ENCODE data around the gene TICRR.

The TICRR gene

GRCh38 chr15:89672221-89673164, 97.2 kb downstream of the TICRR start:
- POLR2A ChIA-PET = no interaction called here

GRCh38 chr15:89673165-89673512, 97.9 kb downstream of the TICRR start:
- ChIA-PET POLR2A (no interaction called here), CTCF (interaction anchor here (1.1 to 2.7 kb wide), 4 partner anchors 10 to 67 kb away, joined by 4 to 20 read pairs (median 6); no protein-coding TSS in a partner anchor)
- DNase-seq (ENCODE audit: extremely low spot score) = peak; percentile 61
- TF ChIP-seq, protein P1, sequence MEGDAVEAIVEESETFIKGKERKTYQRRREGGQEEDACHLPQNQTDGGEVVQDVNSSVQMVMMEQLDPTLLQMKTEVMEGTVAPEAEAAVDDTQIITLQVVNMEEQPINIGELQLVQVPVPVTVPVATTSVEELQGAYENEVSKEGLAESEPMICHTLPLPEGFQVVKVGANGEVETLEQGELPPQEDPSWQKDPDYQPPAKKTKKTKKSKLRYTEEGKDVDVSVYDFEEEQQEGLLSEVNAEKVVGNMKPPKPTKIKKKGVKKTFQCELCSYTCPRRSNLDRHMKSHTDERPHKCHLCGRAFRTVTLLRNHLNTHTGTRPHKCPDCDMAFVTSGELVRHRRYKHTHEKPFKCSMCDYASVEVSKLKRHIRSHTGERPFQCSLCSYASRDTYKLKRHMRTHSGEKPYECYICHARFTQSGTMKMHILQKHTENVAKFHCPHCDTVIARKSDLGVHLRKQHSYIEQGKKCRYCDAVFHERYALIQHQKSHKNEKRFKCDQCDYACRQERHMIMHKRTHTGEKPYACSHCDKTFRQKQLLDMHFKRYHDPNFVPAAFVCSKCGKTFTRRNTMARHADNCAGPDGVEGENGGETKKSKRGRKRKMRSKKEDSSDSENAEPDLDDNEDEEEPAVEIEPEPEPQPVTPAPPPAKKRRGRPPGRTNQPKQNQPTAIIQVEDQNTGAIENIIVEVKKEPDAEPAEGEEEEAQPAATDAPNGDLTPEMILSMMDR (IDR thresholded peaks at IDR 0.05; ENCODE audit: control extremely low read depth, extremely low read depth, low read depth, missing control alignments) = peak; percentile 35

More at GRCh38 chr15:89672221-89673164, 97.2 kb downstream of the TICRR start:
- TF ChIP-seq, protein P1 (IDR thresholded peaks at IDR 0.05; ENCODE audit: control extremely low read depth, extremely low read depth, low read depth, missing control alignments) = no peak
- CTCF ChIA-PET = interaction anchor here (1.1 to 2.7 kb wide), 5 partner anchors 9 to 68 kb away, joined by 4 to 20 read pairs (median 5); no protein-coding TSS in a partner anchor
- no peak for DNase-seq (ENCODE audit: extremely low spot score)

GRCh38 chr15:89674526-89674925, 99.3 kb downstream of the TICRR start:
- POLR2A ChIA-PET = interaction anchor here (0.7 kb wide), 1 partner anchor 552 kb away, joined by 9 read pairs; no protein-coding TSS in a partner anchor
- TF ChIP-seq, protein P1 (IDR thresholded peaks at IDR 0.05; ENCODE audit: control extremely low read depth, extremely low read depth, low read depth, missing control alignments) = no peak
- CTCF ChIA-PET = no interaction called here
- no peak for DNase-seq (ENCODE audit: extremely low spot score)

DNA sequence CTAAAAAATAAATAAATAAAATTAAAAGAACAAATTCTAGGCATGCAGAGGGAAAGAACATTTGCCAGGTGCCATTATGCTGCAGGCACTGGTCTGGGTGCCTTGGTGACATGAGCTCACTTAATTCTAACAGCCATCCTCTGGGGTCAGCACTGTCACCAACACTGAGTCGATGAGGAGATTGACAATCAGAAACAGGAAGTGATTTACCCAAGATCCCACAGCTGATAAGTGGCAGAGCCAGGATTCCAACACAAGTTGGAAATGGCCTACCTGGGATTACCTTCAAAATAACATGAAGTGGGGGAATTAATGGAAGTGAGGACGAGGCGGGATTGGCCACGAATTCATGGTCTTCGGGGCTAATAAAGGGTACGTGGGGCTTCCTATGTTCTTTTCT, 100.3 kb downstream of the TICRR start:
- ChIA-PET POLR2A (no interaction called here), CTCF (no interaction called here)
- no peak for DNase-seq (ENCODE audit: extremely low spot score)
- TF ChIP-seq, protein P1 (IDR thresholded peaks at IDR 0.05; ENCODE audit: control extremely low read depth, extremely low read depth, low read depth, missing control alignments) = no peak

DNA sequence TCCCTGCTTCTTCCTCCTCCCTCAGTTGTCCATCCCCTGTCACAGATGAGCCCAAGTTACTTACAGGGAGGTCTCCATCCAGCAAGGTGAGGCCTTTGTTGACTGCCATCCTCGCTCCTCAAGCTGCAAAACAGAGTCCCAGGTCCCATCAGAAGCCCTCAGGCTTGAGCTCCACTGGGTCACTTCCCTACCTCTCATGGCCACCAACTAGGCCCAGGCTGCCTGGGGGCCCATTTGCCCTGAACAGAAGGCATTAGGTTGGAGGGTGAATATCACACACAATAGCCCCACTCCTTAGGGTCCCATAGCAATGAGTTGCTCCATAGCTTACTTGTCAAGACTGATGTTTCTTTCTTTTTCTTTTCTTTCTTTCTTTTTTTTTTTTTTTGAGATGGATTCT, 102.1 kb downstream of the TICRR start:
- ChIA-PET CTCF (no interaction called here), POLR2A (no interaction called here)
- TF ChIP-seq, protein P1 (IDR thresholded peaks at IDR 0.05; ENCODE audit: control extremely low read depth, extremely low read depth, low read depth, missing control alignments) = no peak
- no peak for DNase-seq (ENCODE audit: extremely low spot score)

Measured in GM10248 (cell line).